Natural killer cell (primary cell): Measurements from ENCODE around the gene GRM1. TPM values are rescaled to one million over a fixed set of nuclear protein-coding genes. Genes with fewer than 3 reads are reported as not detected.

ENCODE experiments used
- ATAC-seq, 3 donors: fragments of 150-1000 bp in 2 of 3; fragments of 200-7000 bp in 1 of 3; cut with Tn5 transposase; 1 replicate in 1 of 3; 2 replicates in 2 of 3; pipeline ENCODE4 v1.10.0; 2021; ENCODE audit warnings: mild to moderate bottlenecking in 2 of 3, moderate library complexity in 2 of 3
- DNase-seq, 2 donors: peaks; one replicate each; pipeline versions ENCODE4 v3.0.0 to v3.0.0-alpha.2; 2013 to 2021; ENCODE audit warnings: mixed read lengths in 1 of 2
- H3K27ac ChIP-seq: one replicate; pipeline ENCODE4 v1.5.1; 2013; ENCODE audit warnings: mild to moderate bottlenecking, low read length
- H3K27me3 ChIP-seq: one replicate; pipeline ENCODE4 v1.6.1; 2013; ENCODE audit warnings: low read length; ENCODE audit not compliant: control insufficient read depth, insufficient read depth
- H3K36me3 ChIP-seq: one replicate; pipeline ENCODE4 v1.6.1; 2013; ENCODE audit warnings: low read length; ENCODE audit not compliant: control insufficient read depth, insufficient read depth
- H3K4me1 ChIP-seq: one replicate; pipeline ENCODE4 v1.6.1; 2013; ENCODE audit warnings: low read length; ENCODE audit not compliant: control insufficient read depth, insufficient read depth
- H3K4me3 ChIP-seq: one replicate; pipeline ENCODE4 v1.5.1; 2013; ENCODE audit warnings: low read length
- H3K9me3 ChIP-seq: one replicate; pipeline ENCODE4 v1.6.1; 2013; ENCODE audit warnings: low read length; ENCODE audit not compliant: control insufficient read depth, insufficient read depth
- H3K27ac Mint-ChIP-seq, 2 donors: one replicate each; pipeline ENCODE4 v1.8.0; 2022; ENCODE audit warnings: mild to moderate bottlenecking in 2 of 2, mixed read lengths in 2 of 2, moderate library complexity in 1 of 2
- H3K27me3 Mint-ChIP-seq, 2 donors: one replicate each; pipeline ENCODE4 v1.8.0; 2022; ENCODE audit warnings: low read depth in 2 of 2, mixed read lengths in 2 of 2
- H3K36me3 Mint-ChIP-seq: one replicate; pipeline ENCODE4 v1.8.0; 2022; ENCODE audit warnings: mixed read lengths
- H3K4me1 Mint-ChIP-seq, 2 donors: one replicate each; pipeline ENCODE4 v1.8.0; 2022; ENCODE audit warnings: mixed read lengths in 2 of 2
- H3K4me3 Mint-ChIP-seq: one replicate; pipeline ENCODE4 v1.8.0; 2022; ENCODE audit warnings: mild to moderate bottlenecking, moderate library complexity, mixed read lengths
- H3K9me3 Mint-ChIP-seq, 2 donors: one replicate each; pipeline ENCODE4 v1.8.0; 2022; ENCODE audit warnings: mixed read lengths in 2 of 2
- CTCF ChIP-seq: fragments of 200-600 bp; IDR thresholded peaks from one replicate; pipeline ENCODE4 v1.8.0; 2022; ENCODE audit warnings: antibody characterized with exemption
- WGBS: methylation state at CpG from one replicate; pipeline ENCODE4 v1.1.7; 2013; ENCODE audit warnings: missing lambda C conversion rate; ENCODE audit not compliant: insufficient coverage; 5-methylcytosine and 5-hydroxymethylcytosine counted together
- intact Hi-C: fragments of 100-400 bp; cut with micrococcal nuclease; formaldehyde crosslinking; loops from one replicate; pipeline ENCODE4 v1.14.2; 2022
- total RNA-seq, 4 donors: library from RNA; stranded (reverse); fragments of 120-200 nt in 1 of 4; gene quantifications; one replicate each; pipeline versions ENCODE4 v1.2.3 to v1.2.4, GENCODE V29; 2013 to 2022

The GRM1 gene
- total RNA-seq, 3 donors from 2014 or later (not counting 1 experiment from before 2014, with no cell fraction given) = not detected

GRCh38 chr6:146357578-146358430, 328.9 kb downstream of the GRM1 start:
- Mint-ChIP-seq H3K4me3 (no peak overlapping the region), H3K27me3 (no peaks in the 10 kb centered on the region), H3K27ac (no peak overlapping the region), H3K9me3 (peaks cover 5 to 12% of the 10 kb centered on the region in 2 donors), H3K36me3 (no peaks in the 10 kb centered on the region), H3K4me1 (no peaks in the 10 kb centered on the region)
- DNase-seq = no peak
- Histone ChIP-seq H3K36me3 (no peaks in the 10 kb centered on the region), H3K27ac (no peak overlapping the region), H3K9me3 (no peaks in the 10 kb centered on the region), H3K4me1 (no peaks in the 10 kb centered on the region), H3K4me3 (no peak overlapping the region), H3K27me3 (no peaks in the 10 kb centered on the region)
- TF ChIP-seq CTCF = no peak
- peak in 1 of 3 donors; percentile 76 for ATAC-seq
- WGBS = 68% methylated on average over 4 of the region's 8 CpGs
- intact Hi-C loops = no loop called here

- Histone ChIP-seq H3K4me1 (no peaks in the 10 kb centered on the region), H3K27me3 (no peaks in the 10 kb centered on the region), H3K9me3 (no peaks in the 10 kb centered on the region), H3K27ac (no peak overlapping the region), H3K4me3 (no peak overlapping the region), H3K36me3 (no peaks in the 10 kb centered on the region)
- no peak for TF ChIP-seq CTCF
- Mint-ChIP-seq H3K27ac (no peak overlapping the region), H3K9me3 (peaks cover 5 to 12% of the 10 kb centered on the region in 2 donors), H3K27me3 (no peaks in the 10 kb centered on the region), H3K4me1 (no peaks in the 10 kb centered on the region), H3K36me3 (no peaks in the 10 kb centered on the region), H3K4me3 (no peak overlapping the region)
- intact Hi-C loops = no loop called here
- no peak for DNase-seq
- 86% methylated on average over 3 of the region's 3 CpGs for WGBS
- no peak for ATAC-seq
Measured at GRCh38 chr6:146358431-146359046, 329.7 kb downstream of the GRM1 start.

- Histone ChIP-seq H3K27ac (no peak overlapping the region), H3K36me3 (no peaks in the 10 kb centered on the region), H3K4me3 (no peak overlapping the region), H3K27me3 (no peaks in the 10 kb centered on the region), H3K9me3 (no peaks in the 10 kb centered on the region), H3K4me1 (no peaks in the 10 kb centered on the region)
- Mint-ChIP-seq H3K9me3 (peaks cover 5 to 12% of the 10 kb centered on the region in 2 donors), H3K27ac (no peak overlapping the region), H3K27me3 (no peaks in the 10 kb centered on the region), H3K4me1 (no peaks in the 10 kb centered on the region), H3K36me3 (no peaks in the 10 kb centered on the region), H3K4me3 (no peak overlapping the region)
- ATAC-seq = no peak
- intact Hi-C loops = no loop called here
- DNase-seq = no peak
- TF ChIP-seq CTCF = no peak
Measured at GRCh38 chr6:146359131-146359530, 330.3 kb downstream of the GRM1 start.
